ENCODE results near the gene ADCY2.

ADCY2 gene

GRCh38 chr5:7772141-7772540 is 376.2 kb downstream of the ADCY2 start:
- H3K27ac ChIP-seq = no peak overlapping the region
- no peak overlapping the region for H3K9ac ChIP-seq
- H3K9me3 ChIP-seq (replicated peaks in 1 of 11) = no peaks in the 10 kb centered on the region
- no peak overlapping the region for H3K4me2 ChIP-seq
- no peak for TF ChIP-seq Cebpa-rat (IDR thresholded peaks at IDR 0.05)
- no peaks in the 10 kb centered on the region for H3K4me1 ChIP-seq
- no peaks in the 10 kb centered on the region for H3K36me3 ChIP-seq
- no peak overlapping the region for H3K4me3 ChIP-seq
- H3K27me3 ChIP-seq = peaks cover 0 to 11% (median 6%) of the 10 kb centered on the region in 11 experiments; a peak in 10 of 22 replicates
- no peaks in the 10 kb centered on the region; a peak in 1 of 22 replicates for H4K20me1 ChIP-seq

DNA sequence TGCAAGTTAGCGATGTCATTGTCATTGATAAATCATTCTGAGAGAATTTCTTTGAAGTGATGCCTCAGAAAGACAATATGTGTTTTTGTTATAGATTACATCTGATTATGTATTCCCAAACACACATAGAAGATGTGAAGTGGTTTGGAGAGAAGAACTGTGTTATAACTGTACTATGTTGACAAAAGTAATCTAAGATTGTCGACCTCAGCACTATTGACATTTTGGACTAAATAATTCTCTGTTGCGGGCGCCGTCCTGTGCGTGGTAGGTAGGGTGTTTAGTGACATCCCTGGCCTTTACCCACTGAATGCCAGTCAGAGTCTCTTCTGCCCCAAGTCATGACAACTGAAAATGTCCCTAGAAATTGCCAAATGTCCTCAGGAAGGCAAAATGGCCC is 377.2 kb downstream of the ADCY2 start:
- H3K9me3 ChIP-seq (replicated peaks in 1 of 11) = no peaks in the 10 kb centered on the region
- no peak overlapping the region for H3K9ac ChIP-seq
- no peaks in the 10 kb centered on the region for H3K36me3 ChIP-seq
- H3K27me3 ChIP-seq = peaks cover 0 to 21% (median 14%) of the 10 kb centered on the region in 11 experiments; a peak in 15 of 22 replicates
- no peak overlapping the region for H3K4me3 ChIP-seq
- H4K20me1 ChIP-seq = no peaks in the 10 kb centered on the region; a peak in 2 of 22 replicates
- TF ChIP-seq Cebpa-rat (IDR thresholded peaks at IDR 0.05) = no peak
- H3K4me2 ChIP-seq = no peak overlapping the region
- H3K27ac ChIP-seq = no peak overlapping the region
- peaks cover 0 to 7% (median 4%) of the 10 kb centered on the region in 10 experiments; a peak in 17 of 20 replicates for H3K4me1 ChIP-seq

GRCh38 chr5:7776442-7776841 is 380.5 kb downstream of the ADCY2 start:
- H4K20me1 ChIP-seq = peaks cover 0 to 16% (median 4%) of the 10 kb centered on the region in 11 experiments; a peak in 7 of 22 replicates
- TF ChIP-seq Cebpa-rat (IDR thresholded peaks at IDR 0.05) = no peak

GRCh38 chr5:7779019-7780005 is 383.4 kb downstream of the ADCY2 start:
- peak overlapping the region; percentile 40 to 83 (median 76) for H3K4me2 ChIP-seq
- H3K4me3 ChIP-seq = peak overlapping the region in 1 of 10 experiments; percentile 7; a peak in 2 of 20 replicates
- no peaks in the 10 kb centered on the region for H3K9me3 ChIP-seq (replicated peaks in 1 of 11)
- no peak overlapping the region for H3K27ac ChIP-seq
- peaks cover 25 to 70% (median 53%) of the 10 kb centered on the region in 11 experiments for H3K27me3 ChIP-seq
- H3K4me1 ChIP-seq = peaks cover 23 to 34% (median 30%) of the 10 kb centered on the region in 10 experiments
- peaks cover 0 to 16% (median 4%) of the 10 kb centered on the region in 11 experiments; a peak in 7 of 22 replicates for H4K20me1 ChIP-seq
- H3K36me3 ChIP-seq = no peaks in the 10 kb centered on the region
- no peak for TF ChIP-seq Cebpa-rat (IDR thresholded peaks at IDR 0.05)
- no peak overlapping the region for H3K9ac ChIP-seq

More at GRCh38 chr5:7776442-7776841, 380.5 kb downstream of the ADCY2 start:
- Histone ChIP-seq H3K9ac (no peak overlapping the region), H3K9me3 (replicated peaks in 1 of 11) (no peaks in the 10 kb centered on the region), H3K4me2 (no peak overlapping the region), H3K27ac (no peak overlapping the region), H3K36me3 (no peaks in the 10 kb centered on the region), H3K4me1 (peaks cover 23 to 34% (median 30%) of the 10 kb centered on the region in 10 experiments), H3K4me3 (no peak overlapping the region), H3K27me3 (peaks cover 18 to 50% (median 39%) of the 10 kb centered on the region in 11 experiments)

- no peak for TF ChIP-seq Cebpa-rat (IDR thresholded peaks at IDR 0.05)
- Histone ChIP-seq H3K36me3 (no peaks in the 10 kb centered on the region), H3K4me3 (no peak overlapping the region), H3K9ac (no peak overlapping the region), H3K27ac (no peak overlapping the region), H3K27me3 (peaks cover 25 to 63% (median 53%) of the 10 kb centered on the region in 11 experiments), H3K4me1 (peaks cover 23 to 34% (median 30%) of the 10 kb centered on the region in 10 experiments), H3K9me3 (replicated peaks in 1 of 11) (no peaks in the 10 kb centered on the region), H3K4me2 (no peak overlapping the region), H4K20me1 (peaks cover 0 to 16% (median 4%) of the 10 kb centered on the region in 11 experiments; a peak in 7 of 22 replicates)
Observed at GRCh38 chr5:7781899-7782298, 386.0 kb downstream of the ADCY2 start.

- Histone ChIP-seq H3K9me3 (replicated peaks in 1 of 11) (no peaks in the 10 kb centered on the region), H4K20me1 (peaks cover 0 to 9% (median 0%) of the 10 kb centered on the region in 11 experiments; a peak in 6 of 22 replicates), H3K9ac (no peak overlapping the region), H3K27me3 (peaks cover 21 to 36% (median 32%) of the 10 kb centered on the region in 11 experiments), H3K4me3 (no peak overlapping the region), H3K27ac (no peak overlapping the region), H3K4me1 (peaks cover 6 to 11% (median 9%) of the 10 kb centered on the region in 10 experiments), H3K4me2 (no peak overlapping the region), H3K36me3 (no peaks in the 10 kb centered on the region)
- TF ChIP-seq Cebpa-rat (IDR thresholded peaks at IDR 0.05) = no peak
Observed at GRCh38 chr5:7784683-7785380, 388.9 kb downstream of the ADCY2 start.

DNA sequence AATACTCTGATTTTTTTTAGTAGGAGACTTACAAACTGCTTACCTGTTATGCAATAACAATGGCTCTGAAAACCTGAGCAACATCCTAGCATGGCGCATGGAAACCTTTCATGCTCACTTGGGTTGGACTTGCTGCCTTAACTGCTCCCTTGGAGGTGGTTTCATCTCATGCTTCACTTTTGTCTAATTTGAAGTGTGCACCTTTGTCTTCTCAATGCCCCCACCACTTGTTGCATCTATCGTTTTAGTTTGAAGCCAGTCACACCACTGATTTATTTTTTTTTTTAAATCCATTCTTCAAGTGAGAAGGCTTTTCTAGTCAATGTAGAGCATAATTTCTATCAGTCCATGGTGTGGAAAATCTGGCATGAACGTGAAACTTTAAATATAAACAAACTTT is 391.8 kb downstream of the ADCY2 start:
- Histone ChIP-seq H4K20me1 (no peaks in the 10 kb centered on the region), H3K27me3 (peaks cover 0 to 6% (median 2%) of the 10 kb centered on the region in 11 experiments; a peak in 10 of 22 replicates), H3K9ac (no peak overlapping the region), H3K36me3 (no peaks in the 10 kb centered on the region), H3K27ac (no peak overlapping the region), H3K4me2 (no peak overlapping the region), H3K4me1 (no peaks in the 10 kb centered on the region), H3K4me3 (no peak overlapping the region), H3K9me3 (replicated peaks in 1 of 11) (no peaks in the 10 kb centered on the region)
- TF ChIP-seq Cebpa-rat (IDR thresholded peaks at IDR 0.05) = no peak

- no peak for TF ChIP-seq Cebpa-rat (IDR thresholded peaks at IDR 0.05)
- no peak overlapping the region for H3K9ac ChIP-seq
- H3K27me3 ChIP-seq = 0 out of 22 replicates have a peak, but pooled peaks cover 0 to 3% (median 0%) of the 10 kb centered on the region in 11 experiments
- H3K27ac ChIP-seq = no peak overlapping the region
- no peak overlapping the region for H3K4me3 ChIP-seq
- H3K36me3 ChIP-seq = no peaks in the 10 kb centered on the region
- H3K4me1 ChIP-seq = peaks cover 0 to 9% (median 6%) of the 10 kb centered on the region in 10 experiments; a peak in 13 of 20 replicates
- H4K20me1 ChIP-seq = no peaks in the 10 kb centered on the region
- H3K9me3 ChIP-seq (replicated peaks in 1 of 11) = no peaks in the 10 kb centered on the region
- H3K4me2 ChIP-seq = no peak overlapping the region
Observed at GRCh38 chr5:7789567-7789966, 393.6 kb downstream of the ADCY2 start.

GRCh38 chr5:7793895-7794294 is 398.0 kb downstream of the ADCY2 start:
- no peak for TF ChIP-seq Cebpa-rat (IDR thresholded peaks at IDR 0.05)
- peaks cover 0 to 18% (median 14%) of the 10 kb centered on the region in 10 experiments; a peak in 13 of 20 replicates for H3K4me1 ChIP-seq
- H3K9ac ChIP-seq = no peak overlapping the region
- H3K36me3 ChIP-seq = no peaks in the 10 kb centered on the region
- H3K4me3 ChIP-seq = no peak overlapping the region
- peak overlapping the region in 8 of 11 experiments; percentile 43 to 80 (median 64); a peak in 15 of 22 replicates for H3K4me2 ChIP-seq
- no peak overlapping the region for H3K27ac ChIP-seq
- H3K27me3 ChIP-seq = no peaks in the 10 kb centered on the region
- no peaks in the 10 kb centered on the region for H3K9me3 ChIP-seq (replicated peaks in 1 of 11)
- H4K20me1 ChIP-seq = no peaks in the 10 kb centered on the region
